ENCODE results near the gene GOLGB1. TPM values are rescaled to one million over a fixed set of nuclear protein-coding genes. Genes with fewer than 3 reads are reported as not detected.

Gene GOLGB1
- total RNA-seq, 1 experiment from 2014 or later, result 31.3 TPM

DNA sequence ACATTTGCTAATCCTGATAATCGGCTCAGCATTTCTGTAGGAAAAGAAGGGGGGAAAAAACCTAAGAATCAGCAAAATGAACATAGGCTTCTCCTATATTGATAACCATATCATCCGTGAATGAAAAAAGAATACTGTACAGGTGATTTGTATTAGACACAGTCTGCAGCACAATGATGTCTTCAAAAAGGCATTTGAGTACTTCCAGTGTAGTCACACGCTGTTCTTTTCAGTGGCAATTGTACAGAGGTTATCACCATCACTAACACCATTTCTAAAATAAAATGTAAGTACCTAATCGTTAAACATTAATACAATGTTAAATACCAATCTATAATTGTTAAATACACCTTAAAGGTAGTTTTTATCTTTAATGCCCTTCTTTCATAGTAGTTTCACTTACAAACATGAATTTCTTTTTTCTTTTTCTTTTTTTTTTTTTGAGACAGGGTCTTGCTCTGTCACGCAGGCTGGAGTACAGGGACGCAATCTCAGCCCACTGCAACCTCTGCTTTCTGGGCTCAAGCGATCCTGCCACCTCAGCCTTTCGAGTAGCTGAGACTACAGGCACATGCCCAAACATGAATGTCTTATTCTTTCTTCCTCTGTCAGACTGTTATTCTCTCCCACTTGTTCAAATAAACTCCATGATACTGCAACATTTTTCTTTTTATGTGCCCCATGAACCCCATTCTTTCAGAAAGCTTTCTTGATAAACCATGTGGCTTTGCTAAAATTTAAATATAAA, 18.4 kb downstream of the GOLGB1 start:
- Histone ChIP-seq H2AFZ (ENCODE audit: low read depth, low read length, poor library complexity, severe bottlenecking) (no peak overlapping the region), H3K79me2 (ENCODE audit: insufficient read depth, low read length) (peaks cover 28% of the 10 kb centered on the region)
- CTCF ChIA-PET, result no interaction called here

DNA sequence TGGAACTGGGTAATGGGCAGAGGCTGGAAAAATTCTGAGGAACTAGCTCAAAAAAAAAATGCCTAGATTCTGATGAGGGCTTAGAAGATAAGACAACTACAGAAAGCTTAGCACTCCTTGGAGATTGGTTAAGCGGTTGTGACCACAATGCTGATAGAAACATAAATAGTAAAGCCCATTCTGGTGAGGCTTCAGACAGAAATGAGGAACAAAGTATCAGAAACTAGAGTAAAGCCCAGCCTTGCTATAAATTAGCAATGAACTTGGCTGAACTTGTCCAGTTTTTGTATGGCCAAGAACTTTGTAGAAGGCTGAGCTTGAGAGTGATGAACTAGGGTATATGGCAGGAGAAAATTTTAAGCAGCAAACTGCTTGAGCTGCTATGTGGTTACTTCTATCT, 25.4 kb downstream of the GOLGB1 start:
- Histone ChIP-seq H4K20me1 (ENCODE audit: insufficient read depth) (0 out of 2 replicates have a peak, but pooled peaks cover 4% of the 10 kb centered on the region), H3K36me3 (ENCODE audit: control insufficient read depth in 1 of 2, insufficient read depth in 2 of 2, low read length in 2 of 2) (peaks cover 14 to 24% of the 10 kb centered on the region in 2 experiments; a peak in 3 of 4 replicates), H3K9me3 (ENCODE audit: control insufficient read depth in 1 of 2, insufficient read depth in 1 of 2, low read depth in 1 of 2, low read length in 2 of 2) (no peaks in the 10 kb centered on the region), H3K4me1 (ENCODE audit: control insufficient read depth in 1 of 2, insufficient read depth in 2 of 2, low read length in 2 of 2) (no peaks in the 10 kb centered on the region), H3K9ac (ENCODE audit: low read length) (no peak overlapping the region), H3K27me3 (ENCODE audit: insufficient read depth, low read length) (no peaks in the 10 kb centered on the region), H3K4me2 (ENCODE audit: low read length) (no peak overlapping the region), H3K4me3 (replicated peaks in 1 of 2; ENCODE audit: low read depth in 1 of 2, low read length in 2 of 2) (no peak overlapping the region), H3K9me2 (ENCODE audit: insufficient read depth) (no peaks in the 10 kb centered on the region), H2AFZ (ENCODE audit: low read depth, low read length, poor library complexity, severe bottlenecking) (no peak overlapping the region), H3K27ac (ENCODE audit: low read depth, low read length) (no peak overlapping the region), H3K79me2 (ENCODE audit: insufficient read depth, low read length) (no peaks in the 10 kb centered on the region)
- RAD21 ChIA-PET (ENCODE audit: low non-redundant PET in 1 of 2, low total read pairs in 2 of 2, uncharacterized antibody in 2 of 2, unreplicated experiment in 2 of 2), result no interaction called here
- CTCF ChIA-PET, result no interaction called here
- no peak for ATAC-seq
- BruUV-seq (replicated peaks), result no TSS peak
- DNase-seq (ENCODE audit: low read depth, low spot score), result no peak
- intact Hi-C loops (cut with micrococcal nuclease), result no loop called here
- POLR2A ChIA-PET, result no interaction called here
- TF ChIP-seq EGR1 (IDR thresholded peaks at IDR 0.05; ENCODE audit: low read depth), result no peak
- no peak for TF ChIP-seq RAD21 (IDR thresholded peaks at IDR 0.05; ENCODE audit: low read depth)
- no peak for TF ChIP-seq FOSL1 (IDR thresholded peaks at IDR 0.05; ENCODE audit: low read depth)
- TF ChIP-seq POLR2A (IDR thresholded peaks at IDR 0.05; ENCODE audit: borderline replicate concordance, extremely low read depth, insufficient read depth, insufficient read length), result no peak
- TF ChIP-seq ELF1 (IDR thresholded peaks at IDR 0.05; ENCODE audit: borderline replicate concordance, low read depth), result no peak
- TF ChIP-seq ZFX (IDR thresholded peaks at IDR 0.05), result no peak
- no peak for TF ChIP-seq EZH2 (IDR thresholded peaks at IDR 0.05)
- TF ChIP-seq ZNF274 (IDR thresholded peaks at IDR 0.05; ENCODE audit: low read depth, low read length), result no peak
- no peak for TF ChIP-seq CBX3 (IDR thresholded peaks at IDR 0.05; ENCODE audit: low read depth)
- TF ChIP-seq, protein P1, sequence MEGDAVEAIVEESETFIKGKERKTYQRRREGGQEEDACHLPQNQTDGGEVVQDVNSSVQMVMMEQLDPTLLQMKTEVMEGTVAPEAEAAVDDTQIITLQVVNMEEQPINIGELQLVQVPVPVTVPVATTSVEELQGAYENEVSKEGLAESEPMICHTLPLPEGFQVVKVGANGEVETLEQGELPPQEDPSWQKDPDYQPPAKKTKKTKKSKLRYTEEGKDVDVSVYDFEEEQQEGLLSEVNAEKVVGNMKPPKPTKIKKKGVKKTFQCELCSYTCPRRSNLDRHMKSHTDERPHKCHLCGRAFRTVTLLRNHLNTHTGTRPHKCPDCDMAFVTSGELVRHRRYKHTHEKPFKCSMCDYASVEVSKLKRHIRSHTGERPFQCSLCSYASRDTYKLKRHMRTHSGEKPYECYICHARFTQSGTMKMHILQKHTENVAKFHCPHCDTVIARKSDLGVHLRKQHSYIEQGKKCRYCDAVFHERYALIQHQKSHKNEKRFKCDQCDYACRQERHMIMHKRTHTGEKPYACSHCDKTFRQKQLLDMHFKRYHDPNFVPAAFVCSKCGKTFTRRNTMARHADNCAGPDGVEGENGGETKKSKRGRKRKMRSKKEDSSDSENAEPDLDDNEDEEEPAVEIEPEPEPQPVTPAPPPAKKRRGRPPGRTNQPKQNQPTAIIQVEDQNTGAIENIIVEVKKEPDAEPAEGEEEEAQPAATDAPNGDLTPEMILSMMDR (IDR thresholded peaks at IDR 0.05 in 2 of 3, conservative IDR thresholded peaks at IDR 0.05 in 1 of 3; ENCODE audit: borderline replicate concordance in 1 of 3, insufficient read depth in 1 of 3, low read depth in 2 of 3, low read length in 2 of 3), result no peak
- no peak for TF ChIP-seq SIN3A (IDR thresholded peaks at IDR 0.05; ENCODE audit: low read depth)
- TF ChIP-seq, protein P2, sequence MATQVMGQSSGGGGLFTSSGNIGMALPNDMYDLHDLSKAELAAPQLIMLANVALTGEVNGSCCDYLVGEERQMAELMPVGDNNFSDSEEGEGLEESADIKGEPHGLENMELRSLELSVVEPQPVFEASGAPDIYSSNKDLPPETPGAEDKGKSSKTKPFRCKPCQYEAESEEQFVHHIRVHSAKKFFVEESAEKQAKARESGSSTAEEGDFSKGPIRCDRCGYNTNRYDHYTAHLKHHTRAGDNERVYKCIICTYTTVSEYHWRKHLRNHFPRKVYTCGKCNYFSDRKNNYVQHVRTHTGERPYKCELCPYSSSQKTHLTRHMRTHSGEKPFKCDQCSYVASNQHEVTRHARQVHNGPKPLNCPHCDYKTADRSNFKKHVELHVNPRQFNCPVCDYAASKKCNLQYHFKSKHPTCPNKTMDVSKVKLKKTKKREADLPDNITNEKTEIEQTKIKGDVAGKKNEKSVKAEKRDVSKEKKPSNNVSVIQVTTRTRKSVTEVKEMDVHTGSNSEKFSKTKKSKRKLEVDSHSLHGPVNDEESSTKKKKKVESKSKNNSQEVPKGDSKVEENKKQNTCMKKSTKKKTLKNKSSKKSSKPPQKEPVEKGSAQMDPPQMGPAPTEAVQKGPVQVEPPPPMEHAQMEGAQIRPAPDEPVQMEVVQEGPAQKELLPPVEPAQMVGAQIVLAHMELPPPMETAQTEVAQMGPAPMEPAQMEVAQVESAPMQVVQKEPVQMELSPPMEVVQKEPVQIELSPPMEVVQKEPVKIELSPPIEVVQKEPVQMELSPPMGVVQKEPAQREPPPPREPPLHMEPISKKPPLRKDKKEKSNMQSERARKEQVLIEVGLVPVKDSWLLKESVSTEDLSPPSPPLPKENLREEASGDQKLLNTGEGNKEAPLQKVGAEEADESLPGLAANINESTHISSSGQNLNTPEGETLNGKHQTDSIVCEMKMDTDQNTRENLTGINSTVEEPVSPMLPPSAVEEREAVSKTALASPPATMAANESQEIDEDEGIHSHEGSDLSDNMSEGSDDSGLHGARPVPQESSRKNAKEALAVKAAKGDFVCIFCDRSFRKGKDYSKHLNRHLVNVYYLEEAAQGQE (IDR thresholded peaks at IDR 0.05; ENCODE audit: low read depth), result no peak

More for the DNA sequence above, 18.4 kb downstream of the GOLGB1 start:
- no peaks in the 10 kb centered on the region for H3K27me3 ChIP-seq (ENCODE audit: insufficient read depth, low read length)
- no peaks in the 10 kb centered on the region for H3K9me3 ChIP-seq (ENCODE audit: control insufficient read depth in 1 of 2, insufficient read depth in 1 of 2, low read depth in 1 of 2, low read length in 2 of 2)
- intact Hi-C loops (cut with micrococcal nuclease), result no loop called here
- ATAC-seq (no peak), DNase-seq (ENCODE audit: low read depth, low spot score) (no peak)
- RAD21 ChIA-PET (ENCODE audit: low non-redundant PET in 1 of 2, low total read pairs in 2 of 2, uncharacterized antibody in 2 of 2, unreplicated experiment in 2 of 2), result no interaction called here
- H3K9me2 ChIP-seq (ENCODE audit: insufficient read depth), result no peaks in the 10 kb centered on the region
- peaks cover 0 to 13% of the 10 kb centered on the region in 2 experiments; a peak in 2 of 4 replicates for H3K36me3 ChIP-seq (ENCODE audit: control insufficient read depth in 1 of 2, insufficient read depth in 2 of 2, low read length in 2 of 2)
- no peaks in the 10 kb centered on the region for H3K4me1 ChIP-seq (ENCODE audit: control insufficient read depth in 1 of 2, insufficient read depth in 2 of 2, low read length in 2 of 2)
- no peak overlapping the region for H3K27ac ChIP-seq (ENCODE audit: low read depth, low read length)
- BruUV-seq (replicated peaks), result no TSS peak
- no peak overlapping the region for H3K9ac ChIP-seq (ENCODE audit: low read length)
- POLR2A ChIA-PET, result no interaction called here
- TF ChIP-seq EZH2 (IDR thresholded peaks at IDR 0.05) (no peak), CBX3 (IDR thresholded peaks at IDR 0.05; ENCODE audit: low read depth) (no peak), POLR2A (IDR thresholded peaks at IDR 0.05; ENCODE audit: borderline replicate concordance, extremely low read depth, insufficient read depth, insufficient read length) (no peak), ZNF274 (IDR thresholded peaks at IDR 0.05; ENCODE audit: low read depth, low read length) (no peak), EZH2phosphoT487 (IDR thresholded peaks at IDR 0.05; ENCODE audit: borderline replicate concordance) (no peak), YY1 (IDR thresholded peaks at IDR 0.05; ENCODE audit: extremely low read depth, insufficient replicate concordance, low read depth, low read length) (no peak), FOSL1 (IDR thresholded peaks at IDR 0.05; ENCODE audit: low read depth) (no peak)
- TF ChIP-seq, protein P3, sequence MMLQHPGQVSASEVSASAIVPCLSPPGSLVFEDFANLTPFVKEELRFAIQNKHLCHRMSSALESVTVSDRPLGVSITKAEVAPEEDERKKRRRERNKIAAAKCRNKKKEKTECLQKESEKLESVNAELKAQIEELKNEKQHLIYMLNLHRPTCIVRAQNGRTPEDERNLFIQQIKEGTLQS (IDR thresholded peaks at IDR 0.05), result no peak
- H4K20me1 ChIP-seq (ENCODE audit: insufficient read depth), result no peaks in the 10 kb centered on the region
- H3K4me3 ChIP-seq (replicated peaks in 1 of 2; ENCODE audit: low read depth in 1 of 2, low read length in 2 of 2), result no peak overlapping the region
- H3K4me2 ChIP-seq (ENCODE audit: low read length), result no peak overlapping the region
